Measurements from ENCODE around the gene RBM12. TPM values are rescaled to one million over a fixed set of nuclear protein-coding genes. Genes with fewer than 3 reads are reported as not detected.

The RBM12 gene
- total and polyA plus RNA-seq, 4 donors: 3.4 to 20.0 (median 15.8) TPM

GRCh38 chr20:35611482-35611881, 53.2 kb downstream of the RBM12 start:
- H3K36me3 ChIP-seq (ENCODE audit: control insufficient read depth in 4 of 4, insufficient read depth in 3 of 4, low read depth in 1 of 4, low read length in 3 of 4): no peaks in the 10 kb centered on the region
- H3K9me3 ChIP-seq (ENCODE audit: control insufficient read depth in 4 of 4, low read length in 3 of 4): no peaks in the 10 kb centered on the region
- H3K4me1 ChIP-seq (ENCODE audit: control insufficient read depth in 4 of 4, insufficient read depth in 4 of 4, low read length in 3 of 4): peaks cover 0 to 7% (median 6%) of the 10 kb centered on the region in 4 donors
- TF ChIP-seq REST (IDR thresholded peaks at IDR 0.05) (no peak), RXRA (IDR thresholded peaks at IDR 0.05) (no peak)
- H3K27me3 ChIP-seq (ENCODE audit: control insufficient read depth in 4 of 4, insufficient read depth in 4 of 4, low read length in 3 of 4): no peaks in the 10 kb centered on the region
- 96% methylated on average over 2 of the region's 2 CpGs for WGBS
- no peak overlapping the region for H3K4me3 ChIP-seq (ENCODE audit: low read depth in 1 of 3, low read length in 3 of 3)
- H3K27ac ChIP-seq (ENCODE audit: low read depth in 1 of 2, low read length in 2 of 2): no peak overlapping the region
- no peak overlapping the region for H3K9ac ChIP-seq (ENCODE audit: low read depth in 1 of 2, low read length in 2 of 2)
- DNase-seq (ENCODE audit: low spot score): no peak

- TF ChIP-seq EGR1 (IDR thresholded peaks at IDR 0.05; ENCODE audit: low read depth in 2 of 2) (no peak), GABPA (IDR thresholded peaks at IDR 0.05 in 1 of 2, conservative IDR thresholded peaks at IDR 0.05 in 1 of 2) (no peak), FOXA1 (IDR thresholded peaks at IDR 0.05) (no peak), JUND (IDR thresholded peaks at IDR 0.05) (no peak), HNF4G (IDR thresholded peaks at IDR 0.05) (no peak), NR2F2 (IDR thresholded peaks at IDR 0.05) (no peak), MAX (IDR thresholded peaks at IDR 0.05) (no peak)
- Histone ChIP-seq H3K4me3 (ENCODE audit: low read depth in 1 of 3, low read length in 3 of 3) (no peak overlapping the region), H3K9me3 (ENCODE audit: control insufficient read depth in 4 of 4, low read length in 3 of 4) (no peaks in the 10 kb centered on the region), H3K4me1 (ENCODE audit: control insufficient read depth in 4 of 4, insufficient read depth in 4 of 4, low read length in 3 of 4) (peaks cover 0 to 6% (median 6%) of the 10 kb centered on the region in 4 donors), H3K27me3 (ENCODE audit: control insufficient read depth in 4 of 4, insufficient read depth in 4 of 4, low read length in 3 of 4) (no peaks in the 10 kb centered on the region), H3K9ac (ENCODE audit: low read depth in 1 of 2, low read length in 2 of 2) (no peak overlapping the region), H3K27ac (ENCODE audit: low read depth in 1 of 2, low read length in 2 of 2) (no peak overlapping the region), H3K36me3 (ENCODE audit: control insufficient read depth in 4 of 4, insufficient read depth in 3 of 4, low read depth in 1 of 4, low read length in 3 of 4) (no peaks in the 10 kb centered on the region)
- DNase-seq (ENCODE audit: low spot score): no peak
- WGBS: 94% methylated on average over 9 of the region's 9 CpGs
These were observed 53.8 kb downstream of the RBM12 start for GRCh38 chr20:35610833-35611427.

- WGBS: 83% methylated on average over 14 of the region's 14 CpGs
- no peak for DNase-seq (ENCODE audit: low spot score)
- no peak overlapping the region for H3K27ac ChIP-seq (ENCODE audit: low read depth in 1 of 2, low read length in 2 of 2)
These were observed 57.5 kb downstream of the RBM12 start for GRCh38 chr20:35607003-35607735.

More at GRCh38 chr20:35607003-35607735, 57.5 kb downstream of the RBM12 start:
- no peak for TF ChIP-seq CTCF (IDR thresholded peaks at IDR 0.05; ENCODE audit: low read depth, low read length, missing input control)
- TF ChIP-seq FOXA1 (IDR thresholded peaks at IDR 0.05): no peak
- no peak for TF ChIP-seq HNF4A (conservative IDR thresholded peaks at IDR 0.05)
- no peak for TF ChIP-seq REST (IDR thresholded peaks at IDR 0.05)
- no peak for TF ChIP-seq JUND (IDR thresholded peaks at IDR 0.05)
- Histone ChIP-seq H3K9me3 (ENCODE audit: control insufficient read depth in 4 of 4, low read length in 3 of 4) (no peaks in the 10 kb centered on the region), H3K9ac (ENCODE audit: low read depth in 1 of 2, low read length in 2 of 2) (no peak overlapping the region), H3K4me3 (ENCODE audit: low read depth in 1 of 3, low read length in 3 of 3) (no peak overlapping the region), H3K36me3 (ENCODE audit: control insufficient read depth in 4 of 4, insufficient read depth in 3 of 4, low read depth in 1 of 4, low read length in 3 of 4) (no peaks in the 10 kb centered on the region), H3K27me3 (ENCODE audit: control insufficient read depth in 4 of 4, insufficient read depth in 4 of 4, low read length in 3 of 4) (no peaks in the 10 kb centered on the region), H3K4me1 (ENCODE audit: control insufficient read depth in 4 of 4, insufficient read depth in 4 of 4, low read length in 3 of 4) (no peaks in the 10 kb centered on the region)

Data from liver (tissue), 9 donors.